ENCODE results near the gene IL5RA.

IL5RA gene

DNA sequence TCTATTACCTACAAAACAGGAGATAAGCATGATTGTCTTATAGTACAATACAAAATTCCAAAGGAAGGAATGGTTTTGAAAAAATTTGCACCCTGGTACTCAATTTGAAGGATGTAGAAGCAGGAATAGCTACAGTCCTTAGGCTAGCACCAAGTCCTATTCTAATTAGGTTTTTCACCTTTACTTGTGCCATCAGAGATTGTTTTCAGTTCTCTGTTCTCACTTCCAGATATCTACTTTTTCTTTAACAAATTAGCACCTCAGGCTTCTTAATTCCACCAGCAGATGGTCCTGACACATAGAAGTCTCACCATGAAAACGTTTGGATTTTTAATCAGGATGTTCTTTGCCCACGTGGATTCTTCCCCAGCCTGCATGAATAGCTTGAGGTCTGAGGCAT, 43.8 kb downstream of the IL5RA start:
- DNase-seq (ENCODE audit: low spot score), result no peak

DNA sequence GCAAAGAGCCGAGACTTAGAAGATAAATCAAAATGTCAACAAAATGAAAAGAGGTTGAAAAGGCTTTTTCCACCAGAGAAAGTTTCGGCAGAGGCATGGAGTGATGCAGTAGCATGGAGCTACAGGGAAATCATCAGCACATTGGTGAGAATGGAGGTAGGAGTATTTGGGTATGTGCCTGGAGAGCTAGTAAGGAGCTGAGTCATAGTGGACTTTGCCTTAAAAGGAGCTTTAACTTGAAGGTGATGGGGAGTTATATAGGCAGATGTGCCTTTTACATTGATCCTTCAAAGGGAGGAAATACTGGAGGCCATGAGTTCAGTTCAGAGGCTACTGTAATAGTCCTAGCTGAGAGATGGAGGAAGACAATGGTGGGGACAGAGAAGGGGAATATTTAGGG, 44.3 kb downstream of the IL5RA start:
- DNase-seq (ENCODE audit: low spot score), result no peak

DNA sequence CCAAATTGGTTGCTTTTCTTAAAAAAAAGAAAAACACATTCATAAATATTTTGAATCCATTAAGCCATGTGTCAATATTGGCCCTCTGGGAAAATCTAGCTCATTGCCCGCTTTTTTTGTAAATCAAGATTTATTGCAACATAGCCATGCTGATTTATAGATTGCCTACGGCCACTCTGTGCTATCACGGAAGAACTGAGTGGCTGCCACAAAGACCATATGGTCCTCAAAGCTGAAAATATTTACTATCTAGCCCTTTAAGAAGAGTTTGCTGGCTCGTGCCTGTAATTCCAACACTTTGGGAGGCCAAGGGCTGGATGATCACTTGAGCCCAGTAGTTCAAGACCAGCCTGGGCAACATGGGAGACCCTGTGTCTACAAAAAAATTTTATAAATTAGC, 45.9 kb downstream of the IL5RA start:
- DNase-seq (ENCODE audit: low spot score), result no peak

DNA sequence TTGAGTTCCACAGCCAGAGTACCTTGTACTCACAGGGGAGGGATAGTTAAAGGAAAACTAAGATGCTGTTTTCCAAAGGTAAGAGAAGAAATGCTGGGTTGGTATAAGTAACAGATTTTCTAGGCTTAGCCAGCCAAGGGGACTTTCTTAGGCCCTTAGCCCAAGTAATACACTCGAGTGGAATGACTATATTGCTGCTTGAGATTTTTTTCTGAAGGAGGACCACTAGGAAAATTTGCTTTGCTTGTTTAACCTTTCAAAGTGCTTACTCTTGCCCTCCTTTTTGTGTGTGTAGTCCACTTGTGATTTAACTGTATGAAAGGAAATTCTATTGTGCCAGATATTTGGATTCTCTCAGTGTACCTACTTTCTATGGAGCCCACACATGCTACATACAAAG, 50.5 kb downstream of the IL5RA start:
- DNase-seq (ENCODE audit: low spot score), result no peak

DNA sequence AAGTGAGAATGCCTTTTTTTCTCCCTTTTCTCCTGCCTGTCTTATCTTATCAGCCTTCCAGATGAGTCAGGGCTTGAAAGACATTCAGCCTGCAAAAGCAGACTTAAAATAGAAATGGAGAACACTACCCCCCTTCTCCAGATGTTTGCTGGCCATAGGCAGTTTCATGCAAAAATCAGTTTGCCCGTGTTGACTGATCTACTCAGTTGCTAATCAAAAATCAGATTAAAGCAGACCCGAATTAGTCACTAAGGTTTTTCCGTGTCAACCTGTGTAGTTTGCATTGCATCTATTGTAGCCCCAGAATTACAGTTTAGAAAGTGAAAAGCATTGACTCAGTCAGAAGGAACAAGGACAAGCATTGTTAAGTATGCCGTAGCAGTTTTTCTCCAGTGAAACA, 56.2 kb downstream of the IL5RA start:
- no peak for DNase-seq (ENCODE audit: low spot score)

DNA sequence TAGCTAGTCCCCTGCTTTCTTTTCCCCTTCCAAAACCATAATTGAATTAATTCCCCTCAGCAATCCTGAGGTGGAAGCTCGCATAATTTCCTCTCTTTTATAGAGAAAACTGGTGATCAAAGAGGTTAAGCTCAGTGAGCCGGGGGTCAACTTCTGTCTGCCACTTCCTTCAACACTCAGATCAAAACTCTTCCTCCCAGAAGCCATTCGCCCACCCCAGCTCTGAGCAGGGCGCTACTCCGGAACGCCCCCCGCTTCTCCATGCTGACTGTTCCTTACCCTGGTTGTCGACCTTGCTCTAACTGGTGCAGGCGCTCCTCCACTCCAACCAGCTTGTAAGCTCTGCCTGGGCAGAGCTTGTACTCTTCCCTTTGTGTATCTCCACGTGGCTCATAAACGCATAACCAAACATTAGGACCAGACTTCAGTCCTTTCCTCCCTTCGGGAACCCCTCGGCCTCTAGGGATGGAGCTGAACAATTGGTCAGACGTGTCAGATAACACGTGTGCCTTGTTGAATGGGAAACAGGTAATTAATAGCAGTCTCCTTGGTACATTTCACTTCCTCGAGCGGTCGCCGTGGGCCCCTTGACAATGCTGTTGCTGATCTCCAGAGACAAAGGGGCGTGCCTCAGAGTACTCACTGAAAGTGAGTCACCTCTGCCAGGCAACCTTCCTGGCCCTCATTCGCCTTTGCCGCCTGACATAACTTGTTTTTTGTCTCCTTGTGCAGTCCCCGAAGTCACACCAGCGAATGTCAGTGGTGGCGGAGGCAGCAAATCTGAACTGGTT, 71.8 kb downstream of the IL5RA start:
- no peak for DNase-seq (ENCODE audit: low spot score)

DNA sequence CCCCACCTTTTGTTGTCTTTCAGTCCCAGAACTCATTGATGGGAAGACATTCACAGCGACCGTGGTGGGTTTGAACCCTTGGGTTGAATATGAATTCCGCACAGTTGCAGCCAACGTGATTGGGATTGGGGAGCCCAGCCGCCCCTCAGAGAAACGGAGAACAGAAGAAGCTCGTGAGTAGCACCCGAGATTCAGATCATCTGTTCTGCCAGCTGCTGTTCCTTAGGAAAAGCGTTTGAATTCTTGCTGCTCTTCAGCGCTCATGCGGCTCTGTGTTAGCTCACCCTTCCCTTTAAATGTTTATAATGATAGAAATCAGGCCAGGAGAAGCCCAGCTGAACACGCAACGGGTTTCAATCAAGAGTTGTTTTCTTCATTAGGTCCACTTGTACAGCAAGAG, 73.0 kb downstream of the IL5RA start:
- DNase-seq (ENCODE audit: low spot score), result no peak

DNA sequence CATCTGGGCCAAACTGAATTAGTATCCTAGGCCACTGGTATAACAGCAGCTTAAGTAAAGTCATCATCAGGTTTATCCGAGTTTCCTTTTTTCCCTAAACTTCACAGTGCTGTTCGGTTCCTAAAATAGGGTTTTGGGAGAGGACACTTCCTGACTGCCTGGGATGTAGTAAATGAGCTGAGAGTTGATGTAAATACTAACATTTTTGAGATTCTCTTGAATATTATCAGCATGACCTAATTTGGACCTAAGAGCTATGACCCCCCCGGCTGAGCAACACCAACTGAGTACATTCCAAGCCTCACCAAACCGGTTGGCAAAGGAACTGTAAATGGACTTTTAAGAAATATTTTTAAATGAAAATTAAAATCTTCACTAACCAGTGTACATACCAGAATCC, 78.8 kb downstream of the IL5RA start:
- no peak for DNase-seq (ENCODE audit: low spot score)

DNA sequence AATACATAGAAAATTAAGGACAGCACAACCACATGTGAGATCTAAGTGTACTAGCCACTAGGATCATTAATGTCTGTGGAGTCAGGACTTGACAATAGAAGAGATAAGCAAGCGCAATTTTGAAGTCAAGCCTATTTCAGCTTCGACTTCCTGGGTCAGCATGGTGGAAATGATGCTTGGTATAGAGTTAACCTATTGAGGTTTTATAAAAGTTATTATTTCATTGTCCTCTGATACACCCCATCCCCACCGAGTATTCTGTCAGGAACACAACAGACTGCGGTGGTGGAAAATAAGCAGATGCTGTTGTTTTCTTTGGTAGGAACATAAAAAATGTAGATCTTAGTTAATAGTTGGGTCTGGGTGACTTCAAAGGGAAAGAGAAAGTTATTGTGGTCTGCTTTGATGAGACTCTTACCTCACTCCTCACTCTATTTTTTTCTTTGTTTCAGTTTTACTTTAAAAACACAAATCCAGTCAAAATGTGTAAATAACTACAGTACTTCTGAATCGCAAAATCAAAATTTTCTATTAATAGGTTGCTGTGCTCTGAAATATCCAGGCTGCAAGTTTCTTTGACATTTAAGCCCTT, 82.1 kb downstream of the IL5RA start:
- DNase-seq (ENCODE audit: low spot score), result no peak

DNA sequence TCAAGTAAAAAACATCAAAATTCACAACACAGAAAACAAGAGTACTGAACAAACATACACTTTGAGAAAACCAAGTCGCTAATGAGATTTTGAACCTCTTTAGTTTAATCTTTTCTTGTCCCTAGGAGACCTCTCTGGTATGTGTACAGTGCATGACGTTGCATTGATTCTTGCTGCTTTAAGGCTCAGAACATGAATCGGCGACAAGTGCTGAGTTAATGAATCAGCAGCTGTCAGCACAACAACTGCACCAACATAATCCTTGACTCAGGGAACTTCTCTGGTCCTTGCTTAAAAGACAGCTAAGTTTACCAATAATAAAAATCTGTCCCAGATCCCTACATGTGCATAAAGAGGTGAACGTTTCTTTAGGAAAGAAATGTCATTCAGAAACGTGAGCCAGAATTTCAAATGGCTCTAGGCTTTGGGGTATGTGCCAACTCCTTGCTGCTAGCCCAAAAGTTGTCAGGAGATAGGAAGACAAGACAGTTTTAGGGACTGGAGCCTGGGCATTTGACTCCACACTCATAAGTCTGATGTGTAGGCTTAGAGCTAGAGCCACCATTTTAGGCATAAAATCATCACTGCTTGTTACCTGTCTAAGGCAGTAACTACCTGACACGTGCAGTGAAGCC, 86.9 kb downstream of the IL5RA start:
- DNase-seq (ENCODE audit: low spot score), result no peak

DNA sequence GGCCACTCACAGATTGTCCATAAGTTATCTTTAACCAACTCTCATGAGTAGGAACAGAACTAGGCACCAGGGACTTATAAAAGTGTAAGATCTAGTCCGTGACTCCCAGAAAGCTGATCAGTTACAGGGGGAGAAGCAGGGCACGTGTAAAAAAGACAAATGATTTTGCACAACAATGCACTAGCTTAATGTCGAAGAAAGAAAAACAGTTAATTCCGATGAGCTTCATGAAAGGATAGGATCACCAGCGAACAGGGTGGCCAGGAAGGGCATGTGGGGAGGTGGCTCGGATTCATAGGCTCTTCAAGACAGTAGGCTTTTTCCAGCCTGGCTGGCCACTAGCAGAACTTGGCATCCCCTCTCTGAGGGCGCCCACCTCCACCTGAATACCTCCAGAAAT, 90.0 kb downstream of the IL5RA start:
- no peak for DNase-seq (ENCODE audit: low spot score)
